Endodermal cell (in vitro differentiated cells): ENCODE measurements around the gene PSAPL1. TPM values are rescaled to one million over a fixed set of nuclear protein-coding genes. Genes with fewer than 3 reads are reported as not detected.

Experiments used
- DNase-seq: peaks from one replicate; pipeline ENCODE4 v3.0.0-alpha.2; 2017
- H3K27ac ChIP-seq: 2 replicates; pipeline ENCODE4 v1.5.1; 2013; ENCODE audit warnings: mild to moderate bottlenecking, low read depth, low read length, moderate library complexity
- H3K27me3 ChIP-seq: 2 replicates; pipeline ENCODE4 v1.6.1; 2013; ENCODE audit warnings: mild to moderate bottlenecking, low read length, moderate library complexity; ENCODE audit not compliant: insufficient read depth, control insufficient read depth, poor library complexity, severe bottlenecking
- H3K36me3 ChIP-seq: 2 replicates; pipeline ENCODE4 v1.7.0; 2013; ENCODE audit warnings: mild to moderate bottlenecking, low read length, moderate library complexity; ENCODE audit not compliant: control insufficient read depth, insufficient read depth
- H3K4me1 ChIP-seq: one replicate; pipeline ENCODE4 v1.7.0; 2013; ENCODE audit warnings: low read length; ENCODE audit not compliant: control insufficient read depth, insufficient read depth
- H3K4me3 ChIP-seq: 2 replicates; pipeline ENCODE4 v1.5.1; 2013; ENCODE audit warnings: mild to moderate bottlenecking, low read length, moderate library complexity
- H3K9ac ChIP-seq: 2 replicates; pipeline ENCODE4 v1.6.1; 2013; ENCODE audit warnings: mild to moderate bottlenecking, low read length, moderate library complexity; ENCODE audit not compliant: poor library complexity, severe bottlenecking; ENCODE audit errors: extremely low read depth
- H3K9me3 ChIP-seq: 2 replicates; pipeline ENCODE4 v1.6.1; 2013; ENCODE audit warnings: mild to moderate bottlenecking, low read length, moderate library complexity; ENCODE audit not compliant: control insufficient read depth
- H3K27ac Mint-ChIP-seq: 2 replicates; pipeline ENCODE4 v1.8.0; 2020; ENCODE audit warnings: mixed read lengths
- H3K27me3 Mint-ChIP-seq: 2 replicates; pipeline ENCODE4 v1.8.0; 2021; ENCODE audit warnings: mild to moderate bottlenecking, mixed read lengths; ENCODE audit not compliant: insufficient read depth
- H3K36me3 Mint-ChIP-seq: 2 replicates; pipeline ENCODE4 v1.8.0; 2020; ENCODE audit warnings: low read depth, mixed read lengths
- H3K4me1 Mint-ChIP-seq: 2 replicates; pipeline ENCODE4 v1.8.0; 2020; ENCODE audit warnings: mixed read lengths
- H3K4me3 Mint-ChIP-seq: 2 replicates; pipeline ENCODE4 v1.8.0; 2020; ENCODE audit warnings: mild to moderate bottlenecking, moderate library complexity, mixed read lengths
- H3K9me3 Mint-ChIP-seq: 2 replicates; pipeline ENCODE4 v1.8.0; 2020; ENCODE audit warnings: mild to moderate bottlenecking, mixed read lengths
- whole genome bisulfite sequencing, 2 experiments: methylation state at CpG; one replicate each; pipeline versions ENCODE4 v1.1.5 to v1.1.7; 2013; ENCODE audit warnings: missing lambda C conversion rate in 2 of 2, mixed read lengths in 1 of 2; ENCODE audit not compliant: insufficient coverage in 1 of 2, insufficient read length in 1 of 2; 5-methylcytosine and 5-hydroxymethylcytosine counted together
- total RNA-seq, 2 donors: library from RNA; stranded (reverse); fragmentation: NEBNext Ultra II Directional in 1 of 2; extraction: Animal tissue kit (Norgen Biotek cat#: 25700) in 1 of 2; gene quantifications; 2 replicates in 1 of 2; 3 replicates in 1 of 2; pipeline ENCODE4 v1.2.1, GENCODE V29; 2021
- TF ChIP-seq, protein P1 (sequence below): fragments of 200-600 bp; sonication (generic); conservative IDR thresholded peaks from 2 replicates; pipeline ENCODE4 v1.5.0; 2021; ENCODE audit warnings: antibody characterized with exemption, mild to moderate bottlenecking

Gene PSAPL1
- total RNA-seq, 2 donors from 2014 or later = 0.13 to 0.24 TPM

GRCh38 chr4:7448036-7448435, 13.3 kb upstream of the PSAPL1 start:
- Mint-ChIP-seq H3K27ac (no peak overlapping the region), H3K36me3 (no peaks in the 10 kb centered on the region), H3K4me1 (no peaks in the 10 kb centered on the region), H3K9me3 (no peaks in the 10 kb centered on the region), H3K27me3 (peaks cover 7% of the 10 kb centered on the region), H3K4me3 (no peak overlapping the region)
- Histone ChIP-seq H3K9ac (no peak overlapping the region), H3K27me3 (no peaks in the 10 kb centered on the region), H3K4me3 (no peak overlapping the region), H3K9me3 (no peaks in the 10 kb centered on the region), H3K27ac (no peak overlapping the region), H3K36me3 (no peaks in the 10 kb centered on the region), H3K4me1 (no peaks in the 10 kb centered on the region)
- 72 to 75% methylated on average over 9 to 16 of the region's 16 CpGs for WGBS, 2 experiments
- no peak for DNase-seq
- TF ChIP-seq, protein P1, sequence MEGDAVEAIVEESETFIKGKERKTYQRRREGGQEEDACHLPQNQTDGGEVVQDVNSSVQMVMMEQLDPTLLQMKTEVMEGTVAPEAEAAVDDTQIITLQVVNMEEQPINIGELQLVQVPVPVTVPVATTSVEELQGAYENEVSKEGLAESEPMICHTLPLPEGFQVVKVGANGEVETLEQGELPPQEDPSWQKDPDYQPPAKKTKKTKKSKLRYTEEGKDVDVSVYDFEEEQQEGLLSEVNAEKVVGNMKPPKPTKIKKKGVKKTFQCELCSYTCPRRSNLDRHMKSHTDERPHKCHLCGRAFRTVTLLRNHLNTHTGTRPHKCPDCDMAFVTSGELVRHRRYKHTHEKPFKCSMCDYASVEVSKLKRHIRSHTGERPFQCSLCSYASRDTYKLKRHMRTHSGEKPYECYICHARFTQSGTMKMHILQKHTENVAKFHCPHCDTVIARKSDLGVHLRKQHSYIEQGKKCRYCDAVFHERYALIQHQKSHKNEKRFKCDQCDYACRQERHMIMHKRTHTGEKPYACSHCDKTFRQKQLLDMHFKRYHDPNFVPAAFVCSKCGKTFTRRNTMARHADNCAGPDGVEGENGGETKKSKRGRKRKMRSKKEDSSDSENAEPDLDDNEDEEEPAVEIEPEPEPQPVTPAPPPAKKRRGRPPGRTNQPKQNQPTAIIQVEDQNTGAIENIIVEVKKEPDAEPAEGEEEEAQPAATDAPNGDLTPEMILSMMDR = no peak

DNA sequence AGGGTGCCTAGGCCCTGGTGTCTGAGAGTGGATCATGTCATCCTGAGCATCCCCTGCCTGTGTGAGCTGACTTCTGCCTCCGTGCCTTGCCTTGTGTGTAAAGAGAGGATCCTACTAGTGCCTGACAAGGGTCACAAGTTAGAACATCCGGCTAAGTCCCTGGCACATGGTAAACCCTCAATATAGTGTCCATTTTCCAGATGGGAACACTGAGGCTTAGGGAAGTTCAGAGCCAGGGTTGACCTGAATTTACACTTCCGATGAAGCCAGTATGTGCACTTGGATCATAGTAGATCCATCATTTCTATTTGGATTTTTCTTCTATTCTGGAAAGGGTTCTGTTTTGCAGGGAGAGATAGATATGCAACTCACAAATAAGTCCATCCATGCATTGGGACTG, 12.5 kb upstream of the PSAPL1 start:
- no peaks in the 10 kb centered on the region for H3K9me3 Mint-ChIP-seq
- Histone ChIP-seq H3K27ac (no peak overlapping the region), H3K4me1 (peaks cover 3% of the 10 kb centered on the region), H3K27me3 (no peaks in the 10 kb centered on the region), H3K4me3 (no peak overlapping the region), H3K9ac (no peak overlapping the region), H3K9me3 (no peaks in the 10 kb centered on the region), H3K36me3 (no peaks in the 10 kb centered on the region)
- TF ChIP-seq, protein P1 = no peak
- WGBS, 2 experiments = 87 to 100% methylated on average over 2 to 3 of the region's 3 CpGs
- no peak for DNase-seq
- no peak overlapping the region for H3K4me3 Mint-ChIP-seq
- H3K4me1 Mint-ChIP-seq = no peaks in the 10 kb centered on the region
- H3K27me3 Mint-ChIP-seq = peaks cover 7% of the 10 kb centered on the region
- no peaks in the 10 kb centered on the region for H3K36me3 Mint-ChIP-seq
- no peak overlapping the region for H3K27ac Mint-ChIP-seq

DNA sequence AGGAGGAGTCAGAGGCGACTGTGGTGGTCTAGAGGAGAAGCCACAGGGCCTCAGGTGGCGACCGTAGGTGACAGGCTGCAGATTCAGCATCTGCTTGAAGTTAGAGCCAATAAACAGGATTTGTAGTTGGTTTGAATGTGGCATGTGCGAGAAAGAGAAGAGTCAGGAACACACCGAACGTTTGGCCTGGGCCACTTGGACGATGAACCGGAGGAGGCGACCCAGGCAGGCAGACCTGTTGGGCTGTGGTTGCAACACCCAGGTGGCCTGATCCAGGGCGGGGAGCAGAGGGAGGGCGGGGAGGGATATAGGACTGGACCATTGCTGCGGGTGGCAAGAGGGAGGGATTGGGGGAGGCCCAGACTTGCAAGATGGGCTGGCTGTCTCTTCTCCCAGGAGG, 10.0 kb upstream of the PSAPL1 start:
- Histone ChIP-seq H3K4me3 (no peak overlapping the region), H3K27ac (no peak overlapping the region), H3K4me1 (peaks cover 3% of the 10 kb centered on the region), H3K9ac (no peak overlapping the region), H3K36me3 (no peaks in the 10 kb centered on the region), H3K27me3 (no peaks in the 10 kb centered on the region), H3K9me3 (no peaks in the 10 kb centered on the region)
- no peaks in the 10 kb centered on the region for H3K36me3 Mint-ChIP-seq
- peaks cover 6% of the 10 kb centered on the region for H3K27me3 Mint-ChIP-seq
- no peak overlapping the region for H3K27ac Mint-ChIP-seq
- H3K4me1 Mint-ChIP-seq = no peaks in the 10 kb centered on the region
- no peak for DNase-seq
- TF ChIP-seq, protein P1 = no peak
- peaks cover 2% of the 10 kb centered on the region for H3K9me3 Mint-ChIP-seq
- WGBS, 2 experiments = 91 to 96% methylated on average over 4 to 12 of the region's 12 CpGs
- H3K4me3 Mint-ChIP-seq = no peak overlapping the region
